IMR-90 (cell line): Measurements from ENCODE around the gene ADAMTSL1. TPM values are rescaled to one million over a fixed set of nuclear protein-coding genes. Genes with fewer than 3 reads are reported as not detected.

Experiments used
- ATAC-seq: fragments of 200-7000 bp; cut with Tn5 transposase; 2 replicates; pipeline ENCODE4 v1.9.1; 2020; ENCODE audit warnings: low read depth, mild to moderate bottlenecking, moderate library complexity
- BruUV-seq: library from RNA; stranded (reverse); fragments of 400-500 nt; replicated peaks from 2 replicates; lab custom pipeline; 2021; lab: Mats Ljungman, UMichigan
- CTCF ChIA-PET: fragments of 300-600 bp; formaldehyde crosslinking; extraction: SDS; loops from one replicate; lab custom pipeline; 2021; ENCODE audit warnings: antibody characterized with exemption; lab: Yijun Ruan, JAX
- POLR2A ChIA-PET: fragments of 300-600 bp; sonication (Branson Sonifier 250); formaldehyde crosslinking; loops from one replicate; lab custom pipeline; 2022; ENCODE audit warnings: antibody characterized with exemption; ENCODE audit not compliant: unreplicated experiment; lab: Charles Lee
- DNase-seq: peaks from one replicate; pipeline ENCODE4 v3.0.0; 2013
- H2AFZ ChIP-seq: replicated peaks from 2 replicates; pipeline ENCODE3; 2013; ENCODE audit warnings: low read length, mild to moderate bottlenecking; ENCODE audit not compliant: poor library complexity
- H2AK5ac ChIP-seq: 2 replicates; pipeline ENCODE4 v1.6.1; 2013; ENCODE audit warnings: low read depth, low read length, inconsistent platforms
- H2AK9ac ChIP-seq: replicated peaks from 2 replicates; pipeline ENCODE3; 2013; ENCODE audit warnings: mild to moderate bottlenecking, low read depth, low read length, moderate library complexity; ENCODE audit not compliant: poor library complexity
- H2BK120ac ChIP-seq: 2 replicates; pipeline ENCODE4 v1.6.1; 2013; ENCODE audit warnings: low read depth, low read length, inconsistent platforms
- H2BK15ac ChIP-seq: 3 replicates; pipeline ENCODE4 v1.6.1; 2013; ENCODE audit warnings: low read depth, low read length, inconsistent platforms
- H2BK20ac ChIP-seq: 2 replicates; pipeline ENCODE4 v1.6.1; 2013; ENCODE audit warnings: low read depth, mild to moderate bottlenecking, inconsistent platforms, low read length, moderate library complexity
- H2BK5ac ChIP-seq: 2 replicates; pipeline ENCODE4 v1.6.1; 2013; ENCODE audit warnings: mild to moderate bottlenecking, low read depth, low read length, inconsistent platforms; ENCODE audit not compliant: poor library complexity, severe bottlenecking
- H3K14ac ChIP-seq: replicated peaks from 2 replicates; pipeline ENCODE4 v1.6.1; 2013; ENCODE audit warnings: low read depth, low read length, inconsistent platforms
- H3K18ac ChIP-seq: 2 replicates; pipeline ENCODE4 v1.6.1; 2013; ENCODE audit warnings: low read depth, low read length, control low read depth
- H3K23ac ChIP-seq: 2 replicates; pipeline ENCODE4 v1.6.1; 2013; ENCODE audit warnings: low read depth, low read length, inconsistent platforms
- H3K27ac ChIP-seq: 2 replicates; pipeline ENCODE4 v1.5.1; 2013; ENCODE audit warnings: mild to moderate bottlenecking, control low read depth, low read length; ENCODE audit not compliant: insufficient read depth
- H3K27me3 ChIP-seq: 2 replicates; pipeline ENCODE4 v1.6.1; 2013; ENCODE audit warnings: low read length; ENCODE audit not compliant: control insufficient read depth, insufficient read depth
- H3K36me3 ChIP-seq: 2 replicates; pipeline ENCODE4 v1.6.1; 2013; ENCODE audit warnings: low read length, mixed read lengths; ENCODE audit not compliant: control insufficient read depth, insufficient read depth
- H3K4ac ChIP-seq: 2 replicates; pipeline ENCODE4 v1.6.1; 2013; ENCODE audit warnings: low read depth, low read length, inconsistent platforms
- H3K4me1 ChIP-seq: 2 replicates; pipeline ENCODE4 v1.6.1; 2013; ENCODE audit warnings: low read length, mixed read lengths; ENCODE audit not compliant: control insufficient read depth, insufficient read depth
- H3K4me2 ChIP-seq: 2 replicates; pipeline ENCODE4 v1.6.1; 2013; ENCODE audit warnings: low read depth, mild to moderate bottlenecking, control low read depth, low read length, moderate library complexity
- H3K4me3 ChIP-seq: 2 replicates; pipeline ENCODE4 v1.5.1; 2013; ENCODE audit warnings: low read depth, mild to moderate bottlenecking, control low read depth, low read length, moderate library complexity; ENCODE audit not compliant: insufficient read depth
- H3K56ac ChIP-seq: 2 replicates; pipeline ENCODE4 v1.6.1; 2013; ENCODE audit warnings: low read length, inconsistent platforms; ENCODE audit not compliant: insufficient read depth; ENCODE audit errors: extremely low read depth
- H3K79me1 ChIP-seq, 2 experiments: 2 replicates each; pipeline ENCODE4 v1.6.1; 2013; ENCODE audit warnings: low read length in 2 of 2, inconsistent platforms in 1 of 2, low read depth in 1 of 2
- H3K9ac ChIP-seq: 2 replicates; pipeline ENCODE4 v1.6.1; 2013; ENCODE audit warnings: low read depth, low read length, control low read depth
- H3K9me1 ChIP-seq: 2 replicates; pipeline ENCODE4 v1.6.1; 2013; ENCODE audit warnings: low read length, inconsistent platforms; ENCODE audit not compliant: insufficient read depth
- H3K9me3 ChIP-seq: 2 replicates; pipeline ENCODE4 v1.6.1; 2013; ENCODE audit warnings: low read length; ENCODE audit not compliant: control insufficient read depth, insufficient read depth
- H4K20me1 ChIP-seq: 2 replicates; pipeline ENCODE4 v1.6.1; 2013; ENCODE audit warnings: low read length, inconsistent platforms; ENCODE audit not compliant: insufficient read depth
- H4K5ac ChIP-seq: 2 replicates; pipeline ENCODE4 v1.6.1; 2013; ENCODE audit warnings: mild to moderate bottlenecking, low read depth, low read length, control low read depth
- H4K8ac ChIP-seq, 2 experiments: 2 replicates each; pipeline ENCODE4 v1.6.1; 2013; ENCODE audit warnings: low read depth in 2 of 2, low read length in 2 of 2, control low read depth in 1 of 2, inconsistent platforms in 1 of 2
- H4K91ac ChIP-seq: 2 replicates; pipeline ENCODE4 v1.6.1; 2013; ENCODE audit warnings: low read depth, low read length, inconsistent platforms; ENCODE audit not compliant: insufficient read depth
- BHLHE40 ChIP-seq: fragments of 150-350 bp; IDR thresholded peaks from 2 replicates; pipeline ENCODE4 v1.6.1; 2016; ENCODE audit warnings: mild to moderate bottlenecking, low read depth, low read length
- CEBPB ChIP-seq: IDR thresholded peaks from 2 replicates; pipeline ENCODE4 v1.6.1; 2012; ENCODE audit warnings: low read depth, low read length, improper control_type of control experiment
- CHD1 ChIP-seq: IDR thresholded peaks from 2 replicates; pipeline ENCODE4 v1.6.1; 2012; ENCODE audit warnings: low read depth, low read length, improper control_type of control experiment
- FOS ChIP-seq: fragments of 150-350 bp; IDR thresholded peaks from 2 replicates; pipeline ENCODE4 v1.6.1; 2016; ENCODE audit warnings: low read depth, low read length
- MAFK ChIP-seq: IDR thresholded peaks from 2 replicates; pipeline ENCODE4 v1.6.1; 2012; ENCODE audit warnings: low read depth, low read length, improper control_type of control experiment
- MXI1 ChIP-seq: IDR thresholded peaks from 2 replicates; pipeline ENCODE4 v1.6.1; 2012; ENCODE audit warnings: low read depth, mild to moderate bottlenecking, low read length, moderate library complexity, borderline replicate concordance
- NFE2L2 ChIP-seq: fragments of 150-350 bp; IDR thresholded peaks from 2 replicates; pipeline ENCODE4 v1.6.1; 2016; ENCODE audit warnings: low read depth, mild to moderate bottlenecking, low read length
- POLR2A ChIP-seq: IDR thresholded peaks from 2 replicates; pipeline ENCODE4 v1.6.1; 2012; ENCODE audit warnings: mild to moderate bottlenecking, low read depth, low read length
- RAD21 ChIP-seq: IDR thresholded peaks from 2 replicates; pipeline ENCODE4 v1.6.1; 2012; ENCODE audit warnings: low read length, improper control_type of control experiment
- RCOR1 ChIP-seq: IDR thresholded peaks from 2 replicates; pipeline ENCODE4 v1.6.1; 2012; ENCODE audit warnings: mild to moderate bottlenecking, low read length, improper control_type of control experiment; ENCODE audit not compliant: insufficient replicate concordance
- RFX5 ChIP-seq: IDR thresholded peaks from 2 replicates; pipeline ENCODE4 v1.8.0; 2012; ENCODE audit warnings: low read depth, mild to moderate bottlenecking, low read length, moderate library complexity
- SMC3 ChIP-seq: fragments of 150-350 bp; IDR thresholded peaks from 2 replicates; pipeline ENCODE4 v1.6.1; 2016; ENCODE audit warnings: low read depth, mild to moderate bottlenecking, antibody characterized with exemption, low read length, moderate library complexity
- WGBS, 2 experiments: methylation state at CpG; one replicate each; pipeline versions ENCODE4 v1.1.5 to v1.1.7; 2013; ENCODE audit warnings: missing lambda C conversion rate in 2 of 2; ENCODE audit not compliant: insufficient read length in 1 of 2; ENCODE audit errors: extremely low coverage in 2 of 2; 5-methylcytosine and 5-hydroxymethylcytosine counted together
- dilution Hi-C: fragments of 300-500 bp; cut with HindIII; formaldehyde crosslinking; loops from one replicate; pipeline ENCODE4 v1.14.3; 2018; ENCODE audit warnings: low sequenced_read_pairs; ENCODE audit not compliant: unreplicated experiment
- in situ Hi-C: fragments of 300-500 bp; cut with MboI; formaldehyde crosslinking; loops from 3 replicates; pipeline ENCODE4 v1.14.3; 2019; ENCODE audit warnings: low sequenced_read_pairs, inconsistent platforms, mixed read lengths
- intact Hi-C: fragments of 100-400 bp; cut with micrococcal nuclease; formaldehyde crosslinking; loops from 2 replicates; pipeline ENCODE4 v1.10.0; 2022
- polyA plus RNA-seq, 3 experiments: library from polyadenylated mRNA; depleted of rRNA; stranded (reverse); fragments of >200 nt; gene quantifications; 2 replicates each; pipeline ENCODE4 v1.2.3, GENCODE V29; 2012; ENCODE audit warnings: low replicate concordance in 1 of 3
- total RNA-seq: library from RNA; depleted of rRNA; stranded (reverse); fragments of >200 nt; gene quantifications from 2 replicates; pipeline ENCODE4 v1.2.3, GENCODE V29; 2012
- TF ChIP-seq, protein P1 (sequence below): fragments of 150-350 bp; IDR thresholded peaks from 2 replicates; pipeline ENCODE4 v1.6.1; 2016; ENCODE audit warnings: low read depth, mild to moderate bottlenecking, low read length, moderate library complexity, borderline replicate concordance

Gene ADAMTSL1
- total and polyA plus RNA-seq, 2 of the 4 experiments (the other 2 are of a cell fraction) = 38.2 to 62.2 TPM

- H3K9ac ChIP-seq = no peak overlapping the region
- H4K91ac ChIP-seq = peak overlapping the region; percentile 36; the same call in 1 of the 2 replicates
- H3K4me2 ChIP-seq = peak overlapping the region; percentile 24; the same call in 1 of the 2 replicates
- ATAC-seq (no peak), DNase-seq (peak; percentile 45)
- TF ChIP-seq CEBPB = no peak
- no peak for TF ChIP-seq RCOR1
- TF ChIP-seq SMC3 = no peak
- TF ChIP-seq MXI1 = no peak
- no peak for TF ChIP-seq POLR2A
- no peak for TF ChIP-seq NFE2L2
- TF ChIP-seq, protein P1, sequence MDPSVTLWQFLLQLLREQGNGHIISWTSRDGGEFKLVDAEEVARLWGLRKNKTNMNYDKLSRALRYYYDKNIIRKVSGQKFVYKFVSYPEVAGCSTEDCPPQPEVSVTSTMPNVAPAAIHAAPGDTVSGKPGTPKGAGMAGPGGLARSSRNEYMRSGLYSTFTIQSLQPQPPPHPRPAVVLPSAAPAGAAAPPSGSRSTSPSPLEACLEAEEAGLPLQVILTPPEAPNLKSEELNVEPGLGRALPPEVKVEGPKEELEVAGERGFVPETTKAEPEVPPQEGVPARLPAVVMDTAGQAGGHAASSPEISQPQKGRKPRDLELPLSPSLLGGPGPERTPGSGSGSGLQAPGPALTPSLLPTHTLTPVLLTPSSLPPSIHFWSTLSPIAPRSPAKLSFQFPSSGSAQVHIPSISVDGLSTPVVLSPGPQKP = no peak
- no peak for TF ChIP-seq RAD21
- no peak for TF ChIP-seq CHD1
- TF ChIP-seq MAFK = no peak
- TF ChIP-seq BHLHE40 = no peak
- no peak for TF ChIP-seq FOS
- TF ChIP-seq RFX5 = no peak
- BruUV-seq = no TSS peak
- WGBS, 2 experiments = no CpG with 5 or more reads among the region's 3 CpGs
- H3K79me1 ChIP-seq = peaks cover 0 to 10% of the 10 kb centered on the region in 2 experiments; a peak in 1 of 4 replicates
- H4K5ac ChIP-seq = no peak overlapping the region
- no peaks in the 10 kb centered on the region for H3K27me3 ChIP-seq
- H2BK5ac ChIP-seq = peak overlapping the region; percentile 20
- H3K4ac ChIP-seq = peak overlapping the region; percentile 35; the same call in 1 of the 2 replicates
- peak overlapping the region; percentile 67 for H2BK120ac ChIP-seq
- H3K18ac ChIP-seq = no peak overlapping the region; the same call in 1 of the 2 replicates
- peak overlapping the region; percentile 88 for H2BK20ac ChIP-seq
- no peak overlapping the region for H3K27ac ChIP-seq
- peak overlapping the region; percentile 8; the same call in 1 of the 2 replicates for H3K14ac ChIP-seq
- H3K56ac ChIP-seq = no peak overlapping the region
- no peaks in the 10 kb centered on the region for H4K20me1 ChIP-seq
- H3K9me1 ChIP-seq = peaks cover 7% of the 10 kb centered on the region; the same call in 1 of the 2 replicates
- no peak overlapping the region; the same call in 1 of the 2 replicates for H3K23ac ChIP-seq
- intact Hi-C loops (loop anchor here (5.0 kb wide), 1 partner anchor 534 kb away; no protein-coding TSS in a partner anchor), in situ Hi-C loops (loop anchor here (25.0 kb wide), 1 partner anchor 669 kb away; no protein-coding TSS in a partner anchor), dilution Hi-C loops (no loop called here)
- no peaks in the 10 kb centered on the region for H3K36me3 ChIP-seq
- H2AFZ ChIP-seq = no peak overlapping the region
- ChIA-PET CTCF (no interaction called here), POLR2A (no interaction called here)
- H2AK9ac ChIP-seq = no peak overlapping the region
- H2AK5ac ChIP-seq = no peak overlapping the region; the same call in 1 of the 2 replicates
- no peak overlapping the region for H3K4me3 ChIP-seq
- H3K9me3 ChIP-seq = no peaks in the 10 kb centered on the region
- peaks cover 5% of the 10 kb centered on the region for H3K4me1 ChIP-seq
- peak overlapping the region; percentile 22; the same call in 2 of the 3 replicates for H2BK15ac ChIP-seq
- peak overlapping the region in 1 of 2 experiments; percentile 64; a peak in 2 of 4 replicates for H4K8ac ChIP-seq
These were observed 19.6 kb downstream of the ADAMTSL1 start for GRCh38 chr9:18493451-18493993.
